HepG2 (cell line): ENCODE data around the gene IL10RA. TPM values are rescaled to one million over a fixed set of nuclear protein-coding genes. Genes with fewer than 3 reads are reported as not detected.

Source experiments
- ATAC-seq: fragments of 200-7000 bp; cut with Tn5 transposase; 3 replicates; pipeline ENCODE4 v1.9.1; 2020; ENCODE audit warnings: mild to moderate bottlenecking, moderate library complexity
- BruUV-seq: library from RNA; stranded (reverse); fragments of 400-500 nt; replicated peaks from 2 replicates; lab custom pipeline; 2021; lab: Mats Ljungman, UMichigan
- CTCF ChIA-PET: fragments of 300-600 bp; formaldehyde crosslinking; extraction: SDS; loops from one replicate; lab custom pipeline; 2021; ENCODE audit warnings: low total read pairs, inconsistent platforms, low intra/inter-chr PET ratio; lab: Yijun Ruan, JAX
- POLR2A ChIA-PET: fragments of 350-600 bp; sonication (Branson Sonifier 250); formaldehyde crosslinking; loops from one replicate; lab custom pipeline; 2020; ENCODE audit warnings: antibody characterized with exemption, inconsistent platforms; lab: Yijun Ruan, JAX
- DNase-seq: peaks from one replicate; pipeline ENCODE4 v3.0.0-alpha.2; 2015; ENCODE audit warnings: low spot score
- FAIRE-seq: peaks from 3 replicates; lab custom pipeline; 2011; peaks lifted over from hg19 to GRCh38; lab: Jason Lieb, UNC
- H2AFZ ChIP-seq: one replicate; pipeline ENCODE4 v1.6.1; 2011; ENCODE audit warnings: low read length, inconsistent platforms
- H3K27ac ChIP-seq: fragments of 300-600 bp; 3 replicates; pipeline ENCODE4 v1.8.0; 2011; ENCODE audit warnings: mixed run types, mild to moderate bottlenecking, mixed read lengths, low read length, inconsistent platforms; ENCODE audit not compliant: insufficient read depth; ENCODE audit errors: extremely low read length
- H3K27me3 ChIP-seq, 2 experiments: fragments of 200-600 bp in 1 of 2; 2 replicates in 1 of 2; 3 replicates in 1 of 2; pipeline versions ENCODE4 v1.6.0 to v1.8.0; 2011; ENCODE audit warnings: low read length in 2 of 2, mild to moderate bottlenecking in 2 of 2, moderate library complexity in 2 of 2, inconsistent platforms in 1 of 2; ENCODE audit not compliant: insufficient read depth in 2 of 2, control insufficient read depth in 1 of 2
- H3K36me3 ChIP-seq, 2 experiments: fragments of 200-600 bp in 1 of 2; replicated peaks in 1 of 2; 2 replicates in 1 of 2; 3 replicates in 1 of 2; pipeline versions ENCODE4 v1.5.1 to v1.8.0; 2011; ENCODE audit warnings: low read length in 2 of 2, inconsistent platforms in 1 of 2; ENCODE audit not compliant: insufficient read depth in 2 of 2, control insufficient read depth in 1 of 2
- H3K4me1 ChIP-seq: 2 replicates; pipeline ENCODE4 v1.5.1; 2012; ENCODE audit warnings: low read length, inconsistent platforms; ENCODE audit not compliant: insufficient read depth
- H3K4me2 ChIP-seq: 2 replicates; pipeline ENCODE4 v1.6.0; 2011; ENCODE audit warnings: low read depth, low read length, inconsistent platforms
- H3K4me3 ChIP-seq, 3 experiments: fragments of 200-600 bp in 1 of 3; sonication (generic), shearing (Covaris generic) in 1 of 3; replicated peaks in 1 of 3; 2 replicates each; pipeline ENCODE4 v1.5.1; 2011 to 2016; ENCODE audit warnings: low read length in 3 of 3, inconsistent platforms in 2 of 3, low read depth in 2 of 3, mild to moderate bottlenecking in 2 of 3, control low read depth in 1 of 3, mixed read lengths in 1 of 3; ENCODE audit not compliant: insufficient read depth in 1 of 3
- H3K79me2 ChIP-seq: one replicate; pipeline ENCODE4 v1.6.1; 2011; ENCODE audit warnings: low read length, inconsistent platforms; ENCODE audit not compliant: insufficient read depth
- H3K9ac ChIP-seq: 2 replicates; pipeline ENCODE4 v1.6.0; 2011; ENCODE audit warnings: mild to moderate bottlenecking, low read depth, low read length, inconsistent platforms; ENCODE audit not compliant: insufficient read depth
- H3K9me3 ChIP-seq: 2 replicates; pipeline ENCODE4 v1.5.1; 2012; ENCODE audit warnings: mild to moderate bottlenecking, low read length
- H4K20me1 ChIP-seq: 2 replicates; pipeline ENCODE4 v1.6.0; 2011; ENCODE audit warnings: inconsistent platforms, mild to moderate bottlenecking, low read length, moderate library complexity; ENCODE audit not compliant: insufficient read depth
- CEBPG ChIP-seq: IDR thresholded peaks from 2 replicates; pipeline ENCODE4 v1.6.1; 2016
- CENPT ChIP-seq: sonication (generic); formaldehyde crosslinking; IDR thresholded peaks from 2 replicates; pipeline ENCODE4 v1.8.0; 2022; ENCODE audit warnings: low read depth, mild to moderate bottlenecking, moderate library complexity, missing genetic modification reagents
- HNRNPH1 ChIP-seq: fragments of 200-400 bp; formaldehyde crosslinking; optimal IDR thresholded peaks from 2 replicates; pipeline ENCODE3; 2017; ENCODE audit warnings: mild to moderate bottlenecking, low read depth, low read length
- MAFG ChIP-seq: sonication (generic); formaldehyde crosslinking; IDR thresholded peaks from 2 replicates; pipeline ENCODE4 v1.5.1; 2020; ENCODE audit warnings: mild to moderate bottlenecking, missing genetic modification reagents
- NCOR1 ChIP-seq: fragments of 200-600 bp; sonication (generic); IDR thresholded peaks from 2 replicates; pipeline ENCODE4 v1.7.0; 2017; ENCODE audit warnings: antibody characterized with exemption, low read length, borderline replicate concordance
- NRL ChIP-seq: sonication (generic); formaldehyde crosslinking; IDR thresholded peaks from 2 replicates; pipeline ENCODE4 v1.5.0; 2020; ENCODE audit warnings: missing genetic modification reagents, mild to moderate bottlenecking, moderate library complexity, borderline replicate concordance
- RARA ChIP-seq: IDR thresholded peaks from 2 replicates; pipeline ENCODE4 v1.6.1; 2016; ENCODE audit warnings: missing genetic modification reagents, missing compliant biosample characterization
- SP1 ChIP-seq, 2 experiments: fragments of 450-650 bp in 1 of 2; sonication (generic) in 1 of 2; formaldehyde crosslinking in 1 of 2; IDR thresholded peaks; 2 replicates each; pipeline versions ENCODE4 v1.4.0 to v1.6.1; 2016 to 2020; ENCODE audit warnings: missing genetic modification reagents in 1 of 2
- SRF ChIP-seq: IDR thresholded peaks from 2 replicates; pipeline ENCODE4 v1.6.1; 2011; ENCODE audit warnings: mild to moderate bottlenecking, low read depth, low read length, moderate library complexity
- STAG1 ChIP-seq: sonication (generic); formaldehyde crosslinking; IDR thresholded peaks from 2 replicates; pipeline ENCODE4 v1.4.0; 2020; ENCODE audit warnings: missing genetic modification reagents
- YY1 ChIP-seq: IDR thresholded peaks from 2 replicates; pipeline ENCODE4 v1.6.1; 2011; ENCODE audit warnings: low read length, low read depth, moderate library complexity, mild to moderate bottlenecking; ENCODE audit not compliant: insufficient read depth, insufficient replicate concordance
- ZNF543 ChIP-seq: sonication (generic); formaldehyde crosslinking; IDR thresholded peaks from 2 replicates; pipeline ENCODE4 v1.4.0; 2020; ENCODE audit warnings: mild to moderate bottlenecking, missing genetic modification reagents
- ZNF562 ChIP-seq: sonication (generic); formaldehyde crosslinking; IDR thresholded peaks from 2 replicates; pipeline ENCODE4 v1.8.0; 2022; ENCODE audit warnings: missing genetic modification reagents, borderline replicate concordance
- ZNF564 ChIP-seq: sonication (generic); formaldehyde crosslinking; IDR thresholded peaks from 2 replicates; pipeline ENCODE4 v1.8.1; 2023; ENCODE audit warnings: mild to moderate bottlenecking, missing genetic modification reagents
- ZSCAN31 ChIP-seq: sonication (generic); formaldehyde crosslinking; IDR thresholded peaks from 2 replicates; pipeline ENCODE4 v1.5.0; 2020; ENCODE audit warnings: low read depth, mild to moderate bottlenecking, missing genetic modification reagents
- WGBS: methylation state at CpG from one replicate; pipeline ENCODE4 v1.1.6; 2017; ENCODE audit warnings: low lambda C conversion rate; 5-methylcytosine and 5-hydroxymethylcytosine counted together
- in situ Hi-C: cut with HindIII; loops from 2 replicates; pipeline ENCODE4 v1.10.0; 2017; ENCODE audit warnings: low pct_unique_long_range_greater_than_20kb; ENCODE audit not compliant: extremely low pct_ligation_motif_present
- intact Hi-C: fragments of 100-400 bp; cut with micrococcal nuclease; formaldehyde crosslinking; loops from one replicate; pipeline ENCODE4 v1.10.0; 2022; ENCODE audit not compliant: unreplicated experiment
- polyA plus RNA-seq, 8 experiments: library from polyadenylated mRNA; depleted of rRNA in 3 of 8; stranded (reverse) in 7 of 8; unstranded in 1 of 8; fragments of >200 nt; fragmentation: Illumina TruSeq in 4 of 8; extraction: Trizol in 4 of 8; gene quantifications; 2 replicates each; pipeline versions ENCODE4 v1.2.1 to v1.2.3, GENCODE V29; 2011 to 2016; ENCODE audit warnings: low read depth in 4 of 8, missing spikeins in 1 of 8, mixed read lengths in 1 of 8; ENCODE audit not compliant: insufficient read depth in 1 of 8
- total RNA-seq, 5 experiments: library from RNA; depleted of rRNA; stranded (reverse); fragments of >200 nt; fragmentation: Illumina TruSeq; extraction: Trizol; gene quantifications; 2 replicates each; pipeline ENCODE4 v1.2.3, GENCODE V29; 2016; ENCODE audit warnings: low read depth in 1 of 5
- TF ChIP-seq, protein P1 (sequence below): sonication (generic); formaldehyde crosslinking; IDR thresholded peaks from 2 replicates; pipeline ENCODE4 v1.4.0; 2020; ENCODE audit warnings: mild to moderate bottlenecking, missing genetic modification reagents
- TF ChIP-seq, protein P2 (sequence below): sonication (generic); formaldehyde crosslinking; IDR thresholded peaks from 2 replicates; pipeline ENCODE4 v1.4.0; 2020; ENCODE audit warnings: missing genetic modification reagents, borderline replicate concordance

The IL10RA gene
- total and polyA plus RNA-seq, 2 of the 13 experiments (the other 11 are each of a cell fraction or from before 2014, with no cell fraction given), result not detected

GRCh38 chr11:117949062-117949461 is 37.1 kb upstream of the IL10RA start:
- 7% methylated on average over 6 of the region's 6 CpGs for WGBS
- BruUV-seq, result no TSS peak
- DNase-seq (no peak), ATAC-seq (no peak), FAIRE-seq (no peak)
- Histone ChIP-seq H3K9ac (no peak overlapping the region), H3K27ac (no peak overlapping the region), H3K4me1 (no peaks in the 10 kb centered on the region), H3K4me3 (no peak overlapping the region), H3K27me3 (peaks cover 3 to 19% of the 10 kb centered on the region in 2 experiments; a peak in 2 of 5 replicates), H3K79me2 (no peaks in the 10 kb centered on the region), H4K20me1 (no peaks in the 10 kb centered on the region), H3K36me3 (no peaks in the 10 kb centered on the region), H2AFZ (no peak overlapping the region), H3K9me3 (no peaks in the 10 kb centered on the region), H3K4me2 (no peak overlapping the region)
- in situ Hi-C loops, result loop anchor here (5.0 to 25.0 kb wide), 2 partner anchors 127 to 512 kb away; partner anchors contain the start of gene FXYD2
- TF ChIP-seq HNRNPH1 (no peak), SP1 (IDR thresholded peaks at IDR 0.05) (no peak), SP1 (CRISPR knock-in tag; IDR thresholded peaks at IDR 0.05) (no peak), ZSCAN31 (CRISPR knock-in tag) (no peak), CENPT (CRISPR knock-in tag) (no peak), STAG1 (no peak), NCOR1 (no peak), CEBPG (CRISPR knock-in tag) (no peak), ZNF543 (CRISPR knock-in tag) (no peak), MAFG (CRISPR knock-in tag) (no peak), ZNF564 (CRISPR knock-in tag) (no peak), SRF (no peak), YY1 (no peak), NRL (CRISPR knock-in tag) (no peak), RARA (CRISPR knock-in tag) (no peak), ZNF562 (CRISPR knock-in tag) (no peak)
- TF ChIP-seq, protein P1, sequence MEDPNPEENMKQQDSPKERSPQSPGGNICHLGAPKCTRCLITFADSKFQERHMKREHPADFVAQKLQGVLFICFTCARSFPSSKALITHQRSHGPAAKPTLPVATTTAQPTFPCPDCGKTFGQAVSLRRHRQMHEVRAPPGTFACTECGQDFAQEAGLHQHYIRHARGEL, result no peak
- TF ChIP-seq, protein P2, sequence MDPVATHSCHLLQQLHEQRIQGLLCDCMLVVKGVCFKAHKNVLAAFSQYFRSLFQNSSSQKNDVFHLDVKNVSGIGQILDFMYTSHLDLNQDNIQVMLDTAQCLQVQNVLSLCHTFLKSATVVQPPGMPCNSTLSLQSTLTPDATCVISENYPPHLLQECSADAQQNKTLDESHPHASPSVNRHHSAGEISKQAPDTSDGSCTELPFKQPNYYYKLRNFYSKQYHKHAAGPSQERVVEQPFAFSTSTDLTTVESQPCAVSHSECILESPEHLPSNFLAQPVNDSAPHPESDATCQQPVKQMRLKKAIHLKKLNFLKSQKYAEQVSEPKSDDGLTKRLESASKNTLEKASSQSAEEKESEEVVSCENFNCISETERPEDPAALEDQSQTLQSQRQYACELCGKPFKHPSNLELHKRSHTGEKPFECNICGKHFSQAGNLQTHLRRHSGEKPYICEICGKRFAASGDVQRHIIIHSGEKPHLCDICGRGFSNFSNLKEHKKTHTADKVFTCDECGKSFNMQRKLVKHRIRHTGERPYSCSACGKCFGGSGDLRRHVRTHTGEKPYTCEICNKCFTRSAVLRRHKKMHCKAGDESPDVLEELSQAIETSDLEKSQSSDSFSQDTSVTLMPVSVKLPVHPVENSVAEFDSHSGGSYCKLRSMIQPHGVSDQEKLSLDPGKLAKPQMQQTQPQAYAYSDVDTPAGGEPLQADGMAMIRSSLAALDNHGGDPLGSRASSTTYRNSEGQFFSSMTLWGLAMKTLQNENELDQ (CRISPR knock-in tag), result no peak
- CTCF ChIA-PET, result no interaction called here
- POLR2A ChIA-PET, result no interaction called here
- intact Hi-C loops, result loop anchor here (10.0 kb wide), 1 partner anchor 524 kb away; no protein-coding TSS in a partner anchor
